Esophagus mucosa (tissue), 1 donor: ENCODE measurements around the gene HIVEP3. TPM values are rescaled to one million over a fixed set of nuclear protein-coding genes. Genes with fewer than 3 reads are reported as not detected.
A peak's percentile ranks its signal among the peaks of the same experiment; 100 is the strongest.
"Not testable (repeated sequence)": the region's sequence is repeated elsewhere in the genome, so short reads cannot be mapped to it uniquely, and the experiment has no call there.

ENCODE experiments used
- ATAC-seq: fragments of 200-7000 bp; cut with Tn5 transposase; one replicate; pipeline ENCODE4 v1.9.1; 2020
- total RNA-seq: library from RNA; stranded (reverse); gene quantifications from one replicate; pipeline ENCODE4 v1.2.4, GENCODE V29; 2023
- donor health status: DM: yes; HTN: yes; CAD: no.

Gene HIVEP3
- total RNA-seq, result 7.0 TPM

GRCh38 chr1:41918450-41919043 lies at the start of gene HIVEP3:
Gene HIVEP3 (minus strand): TSS chr1:41918922.
- ATAC-seq, result peak; percentile 24

GRCh38 chr1:41964400-41964799 lies 45.7 kb upstream of the HIVEP3 start:
- ATAC-seq, result no peak

- no peak for ATAC-seq
These were observed 44.9 kb upstream of the HIVEP3 start for GRCh38 chr1:41963636-41964035.

- no peak for ATAC-seq
These were observed 39.4 kb upstream of the HIVEP3 start for GRCh38 chr1:41958015-41958673.

GRCh38 chr1:41957568-41957967 lies 38.8 kb upstream of the HIVEP3 start:
- peak; percentile 82 for ATAC-seq

- peak; percentile 71 for ATAC-seq
These were observed 36.9 kb upstream of the HIVEP3 start for GRCh38 chr1:41955461-41956159.

GRCh38 chr1:41954533-41954944 lies 35.8 kb upstream of the HIVEP3 start:
- peak; percentile 31 for ATAC-seq

- ATAC-seq, result no peak
These were observed 34.6 kb upstream of the HIVEP3 start for GRCh38 chr1:41953291-41953690.

- no peak for ATAC-seq
These were observed 33.5 kb upstream of the HIVEP3 start for GRCh38 chr1:41952208-41952607.

- not testable (repeated sequence) for ATAC-seq
These were observed 32.8 kb upstream of the HIVEP3 start for GRCh38 chr1:41951492-41951891.

GRCh38 chr1:41950820-41951219 lies 32.1 kb upstream of the HIVEP3 start:
- no peak for ATAC-seq

- not testable (repeated sequence) for ATAC-seq
These were observed 27.2 kb upstream of the HIVEP3 start for GRCh38 chr1:41945946-41946345.

- ATAC-seq, result no peak
These were observed 25.0 kb upstream of the HIVEP3 start for GRCh38 chr1:41943717-41944116.

- ATAC-seq, result no peak
These were observed 23.6 kb upstream of the HIVEP3 start for GRCh38 chr1:41942278-41942677.

- ATAC-seq, result no peak
These were observed 22.7 kb upstream of the HIVEP3 start for GRCh38 chr1:41941381-41941780.

GRCh38 chr1:41939194-41939593 lies 20.5 kb upstream of the HIVEP3 start:
- no peak for ATAC-seq

GRCh38 chr1:41936107-41936506 lies 17.4 kb upstream of the HIVEP3 start:
- peak; percentile 20 for ATAC-seq

- ATAC-seq, result no peak
These were observed 16.5 kb upstream of the HIVEP3 start for GRCh38 chr1:41935226-41935625.

GRCh38 chr1:41933106-41933505 lies 14.4 kb upstream of the HIVEP3 start:
- no peak for ATAC-seq

GRCh38 chr1:41931578-41931977 lies 12.9 kb upstream of the HIVEP3 start:
- no peak for ATAC-seq

GRCh38 chr1:41927118-41927517 lies 8.4 kb upstream of the HIVEP3 start:
- no peak for ATAC-seq

GRCh38 chr1:41925712-41926111 lies 7.0 kb upstream of the HIVEP3 start:
- peak; percentile 72 for ATAC-seq

- ATAC-seq, result no peak
These were observed 6.2 kb upstream of the HIVEP3 start for GRCh38 chr1:41924911-41925310.

- ATAC-seq, result not testable (repeated sequence)
These were observed 2.5 kb upstream of the HIVEP3 start for GRCh38 chr1:41921271-41921670.
